ENCODE results near the gene MAPK8IP1.
"Not testable (repeated sequence)": the region's sequence is repeated elsewhere in the genome, so short reads cannot be mapped to it uniquely, and the experiment has no call there.

The MAPK8IP1 gene

DNA sequence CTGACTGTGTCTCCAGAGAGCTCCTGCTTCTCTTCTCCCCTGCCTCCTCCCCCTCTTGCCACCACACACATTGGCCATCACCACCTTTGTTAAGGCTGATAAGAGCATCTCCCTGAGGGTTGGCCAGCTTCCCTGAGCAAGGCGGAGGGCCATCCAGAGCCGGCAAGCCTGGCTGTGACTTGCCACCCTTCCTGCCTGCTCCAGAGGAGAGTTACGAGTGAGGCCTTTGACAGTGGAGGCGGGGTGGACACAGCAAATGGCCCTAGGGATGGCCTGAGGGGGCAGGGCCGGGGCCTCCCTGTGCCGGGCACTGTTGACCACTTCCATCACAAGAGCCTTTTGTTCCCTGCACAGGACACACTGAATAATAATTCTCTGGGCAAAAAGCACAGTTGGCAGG, 16.2 kb downstream of the MAPK8IP1 start:
- TF ChIP-seq, protein P1, sequence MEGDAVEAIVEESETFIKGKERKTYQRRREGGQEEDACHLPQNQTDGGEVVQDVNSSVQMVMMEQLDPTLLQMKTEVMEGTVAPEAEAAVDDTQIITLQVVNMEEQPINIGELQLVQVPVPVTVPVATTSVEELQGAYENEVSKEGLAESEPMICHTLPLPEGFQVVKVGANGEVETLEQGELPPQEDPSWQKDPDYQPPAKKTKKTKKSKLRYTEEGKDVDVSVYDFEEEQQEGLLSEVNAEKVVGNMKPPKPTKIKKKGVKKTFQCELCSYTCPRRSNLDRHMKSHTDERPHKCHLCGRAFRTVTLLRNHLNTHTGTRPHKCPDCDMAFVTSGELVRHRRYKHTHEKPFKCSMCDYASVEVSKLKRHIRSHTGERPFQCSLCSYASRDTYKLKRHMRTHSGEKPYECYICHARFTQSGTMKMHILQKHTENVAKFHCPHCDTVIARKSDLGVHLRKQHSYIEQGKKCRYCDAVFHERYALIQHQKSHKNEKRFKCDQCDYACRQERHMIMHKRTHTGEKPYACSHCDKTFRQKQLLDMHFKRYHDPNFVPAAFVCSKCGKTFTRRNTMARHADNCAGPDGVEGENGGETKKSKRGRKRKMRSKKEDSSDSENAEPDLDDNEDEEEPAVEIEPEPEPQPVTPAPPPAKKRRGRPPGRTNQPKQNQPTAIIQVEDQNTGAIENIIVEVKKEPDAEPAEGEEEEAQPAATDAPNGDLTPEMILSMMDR (IDR thresholded peaks at IDR 0.05; ENCODE audit: low read depth, low read length), result no peak
- no peak for DNase-seq (ENCODE audit: extremely low read depth, low read depth)

DNA sequence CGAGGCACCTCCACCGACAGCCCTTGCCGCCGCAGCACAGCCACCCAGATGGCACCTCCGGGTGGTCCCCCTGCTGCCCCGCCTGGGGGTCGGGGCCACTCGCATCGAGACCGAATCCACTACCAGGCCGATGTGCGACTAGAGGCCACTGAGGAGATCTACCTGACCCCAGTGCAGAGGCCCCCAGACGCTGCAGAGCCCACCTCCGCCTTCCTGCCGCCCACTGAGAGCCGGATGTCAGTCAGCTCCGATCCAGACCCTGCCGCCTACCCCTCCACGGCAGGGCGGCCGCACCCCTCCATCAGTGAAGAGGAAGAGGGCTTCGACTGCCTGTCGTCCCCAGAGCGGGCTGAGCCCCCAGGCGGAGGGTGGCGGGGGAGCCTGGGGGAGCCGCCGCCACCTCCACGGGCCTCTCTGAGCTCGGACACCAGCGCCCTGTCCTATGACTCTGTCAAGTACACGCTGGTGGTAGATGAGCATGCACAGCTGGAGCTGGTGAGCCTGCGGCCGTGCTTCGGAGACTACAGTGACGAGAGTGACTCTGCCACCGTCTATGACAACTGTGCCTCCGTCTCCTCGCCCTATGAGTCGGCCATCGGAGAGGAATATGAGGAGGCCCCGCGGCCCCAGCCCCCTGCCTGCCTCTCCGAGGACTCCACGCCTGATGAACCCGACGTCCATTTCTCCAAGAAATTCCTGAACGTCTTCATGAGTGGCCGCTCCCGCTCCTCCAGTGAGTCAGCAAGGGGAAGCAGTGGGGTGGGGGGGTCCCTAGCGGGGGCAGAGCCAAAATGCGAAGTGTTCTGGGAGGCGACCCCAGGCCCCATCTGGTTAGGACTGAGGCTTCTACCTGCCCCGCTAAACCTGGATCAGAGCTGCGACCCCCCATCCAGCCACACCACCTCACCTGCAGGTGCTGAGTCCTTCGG, 17.3 kb downstream of the MAPK8IP1 start:
- TF ChIP-seq, protein P1 (IDR thresholded peaks at IDR 0.05; ENCODE audit: low read depth, low read length), result no peak
- no peak for DNase-seq (ENCODE audit: extremely low read depth, low read depth)

- no peak for DNase-seq (ENCODE audit: extremely low read depth, low read depth)
- TF ChIP-seq, protein P1 (IDR thresholded peaks at IDR 0.05; ENCODE audit: low read depth, low read length), result no peak
Observed at GRCh38 chr11:45904309-45904915, 19.0 kb downstream of the MAPK8IP1 start.

- DNase-seq (ENCODE audit: extremely low read depth, low read depth), result no peak
- TF ChIP-seq, protein P1 (IDR thresholded peaks at IDR 0.05; ENCODE audit: low read depth, low read length), result no peak
Observed at GRCh38 chr11:45905095-45905494, 19.6 kb downstream of the MAPK8IP1 start.

- DNase-seq (ENCODE audit: extremely low read depth, low read depth), result not testable (repeated sequence)
Observed at GRCh38 chr11:45905576-45905975, 20.1 kb downstream of the MAPK8IP1 start.

DNA sequence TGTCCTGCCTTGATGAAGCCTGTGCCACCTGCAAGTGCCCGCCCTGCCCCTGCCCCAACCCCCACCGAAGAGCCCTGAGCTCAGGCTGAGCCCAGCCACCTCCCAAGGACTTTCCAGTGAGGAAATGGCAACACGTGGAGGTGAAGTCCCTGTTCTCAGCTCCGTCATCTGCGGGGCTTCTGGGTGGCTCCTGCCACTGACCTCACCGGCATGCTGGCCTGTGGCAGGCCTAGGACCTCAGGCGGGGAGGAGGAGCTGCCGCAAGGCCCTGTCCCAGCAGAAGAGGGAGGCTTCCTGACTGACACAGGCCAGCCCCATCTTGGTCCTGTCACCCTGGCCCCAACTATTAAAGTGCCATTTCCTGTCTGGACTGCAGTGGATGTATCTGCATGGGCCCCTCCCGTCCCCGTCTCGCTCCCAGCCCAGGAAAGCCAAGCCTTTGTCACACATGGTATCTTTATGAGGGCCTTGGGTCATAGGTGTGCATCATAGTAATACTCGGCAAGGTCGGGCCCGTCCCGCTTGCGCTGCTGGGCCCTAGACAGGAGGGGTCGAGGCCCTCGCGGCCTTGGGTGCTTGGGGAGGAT, 20.7 kb downstream of the MAPK8IP1 start:
- DNase-seq (ENCODE audit: extremely low read depth, low read depth), result no peak
- TF ChIP-seq, protein P1 (IDR thresholded peaks at IDR 0.05; ENCODE audit: low read depth, low read length), result no peak

GRCh38 chr11:45906965-45907611, 21.6 kb downstream of the MAPK8IP1 start, which contains the start of gene FREY1:
Gene FREY1 (minus strand): TSS chr11:45907271. CDS start chr11:45907245, 26 bp downstream.
- TF ChIP-seq, protein P1 (IDR thresholded peaks at IDR 0.05; ENCODE audit: low read depth, low read length), result no peak
- DNase-seq (ENCODE audit: extremely low read depth, low read depth), result no peak

Data from AG09319 (cell line).